HepG2 (cell line): ENCODE results near the gene MLLT10. TPM values are rescaled to one million over a fixed set of nuclear protein-coding genes. Genes with fewer than 3 reads are reported as not detected.

Source experiments
- ATF6 ChIP-seq: sonication (generic); formaldehyde crosslinking; conservative IDR thresholded peaks from 2 replicates; pipeline ENCODE4 v1.4.0; 2020; ENCODE audit warnings: missing genetic modification reagents
- MYC ChIP-seq: sonication (generic); formaldehyde crosslinking; IDR thresholded peaks from 2 replicates; pipeline ENCODE4 v1.9.0; 2021; ENCODE audit warnings: missing genetic modification reagents, borderline replicate concordance
- PCBP2 ChIP-seq: fragments of 200-400 bp; formaldehyde crosslinking; optimal IDR thresholded peaks from 2 replicates; pipeline ENCODE3; 2018; ENCODE audit warnings: low read length, low read depth; ENCODE audit not compliant: poor library complexity, severe bottlenecking
- PHF8 ChIP-seq: sonication (generic); formaldehyde crosslinking; IDR thresholded peaks from 2 replicates; pipeline ENCODE4 v1.5.0; 2020; ENCODE audit warnings: missing genetic modification reagents
- SYNCRIP ChIP-seq: fragments of 200-400 bp; formaldehyde crosslinking; IDR thresholded peaks from 2 replicates; pipeline ENCODE4 v1.6.1; 2018; ENCODE audit warnings: mild to moderate bottlenecking, low read depth, low read length; ENCODE audit not compliant: insufficient read depth
- THAP11 ChIP-seq: IDR thresholded peaks from 2 replicates; pipeline ENCODE4 v1.6.1; 2016; ENCODE audit warnings: missing biosample characterization, missing genetic modification reagents
- YY1 ChIP-seq: IDR thresholded peaks from 2 replicates; pipeline ENCODE4 v1.6.1; 2011; ENCODE audit warnings: low read length, low read depth, moderate library complexity, mild to moderate bottlenecking; ENCODE audit not compliant: insufficient read depth, insufficient replicate concordance
- ZBTB20 ChIP-seq: sonication (generic); formaldehyde crosslinking; IDR thresholded peaks from 2 replicates; pipeline ENCODE4 v1.8.1; 2023; ENCODE audit warnings: missing genetic modification reagents, low read depth, mild to moderate bottlenecking, borderline replicate concordance
- ZNF251 ChIP-seq: sonication (generic); formaldehyde crosslinking; IDR thresholded peaks from 2 replicates; pipeline ENCODE4 v1.9.0; 2021; ENCODE audit warnings: mild to moderate bottlenecking, missing genetic modification reagents
- ZNF354B ChIP-seq: sonication (generic); formaldehyde crosslinking; IDR thresholded peaks from 2 replicates; pipeline ENCODE4 v1.8.0; 2022; ENCODE audit warnings: mild to moderate bottlenecking, missing genetic modification reagents
- ZNF460 ChIP-seq: sonication (generic); formaldehyde crosslinking; IDR thresholded peaks from 2 replicates; pipeline ENCODE4 v1.5.1; 2020; ENCODE audit warnings: missing genetic modification reagents, mild to moderate bottlenecking, borderline replicate concordance
- ZNF530 ChIP-seq: sonication (generic); formaldehyde crosslinking; IDR thresholded peaks from 2 replicates; pipeline ENCODE4 v1.5.0; 2020; ENCODE audit warnings: low read depth, mild to moderate bottlenecking, missing genetic modification reagents
- ZNF800 ChIP-seq: sonication (generic); formaldehyde crosslinking; IDR thresholded peaks from 2 replicates; pipeline ENCODE4 v1.4.0; 2020; ENCODE audit warnings: missing genetic modification reagents
- polyA plus RNA-seq, 8 experiments: library from polyadenylated mRNA; depleted of rRNA in 3 of 8; stranded (reverse) in 7 of 8; unstranded in 1 of 8; fragments of >200 nt; fragmentation: Illumina TruSeq in 4 of 8; extraction: Trizol in 4 of 8; gene quantifications; 2 replicates each; pipeline versions ENCODE4 v1.2.1 to v1.2.3, GENCODE V29; 2011 to 2016; ENCODE audit warnings: low read depth in 4 of 8, missing spikeins in 1 of 8, mixed read lengths in 1 of 8; ENCODE audit not compliant: insufficient read depth in 1 of 8
- total RNA-seq, 5 experiments: library from RNA; depleted of rRNA; stranded (reverse); fragments of >200 nt; fragmentation: Illumina TruSeq; extraction: Trizol; gene quantifications; 2 replicates each; pipeline ENCODE4 v1.2.3, GENCODE V29; 2016; ENCODE audit warnings: low read depth in 1 of 5
- TF ChIP-seq, protein P1 (sequence below): sonication (generic); formaldehyde crosslinking; IDR thresholded peaks from 2 replicates; pipeline ENCODE4 v1.4.0; 2020; ENCODE audit warnings: missing genetic modification reagents
- TF ChIP-seq, protein P2 (sequence below): sonication (generic); formaldehyde crosslinking; IDR thresholded peaks from 2 replicates; pipeline ENCODE4 v1.8.0; 2022; ENCODE audit warnings: mild to moderate bottlenecking, missing genetic modification reagents
- TF ChIP-seq, protein P3 (sequence below): IDR thresholded peaks from 2 replicates; pipeline ENCODE4 v1.6.1; 2016; ENCODE audit warnings: missing compliant biosample characterization, missing genetic modification reagents, borderline replicate concordance
- TF ChIP-seq, protein P4 (sequence below): sonication (generic); formaldehyde crosslinking; IDR thresholded peaks from 2 replicates; pipeline ENCODE4 v1.9.0; 2021; ENCODE audit warnings: missing genetic modification reagents, borderline replicate concordance

The MLLT10 gene
- total and polyA plus RNA-seq, 2 of the 13 experiments (the other 11 are each of a cell fraction or from before 2014, with no cell fraction given): 51.3 to 84.1 TPM

- no peak for TF ChIP-seq ZNF251 (CRISPR knock-in tag)
- peak; percentile 51 for TF ChIP-seq YY1
- TF ChIP-seq ZNF460 (CRISPR knock-in tag): no peak
- TF ChIP-seq, protein P1, sequence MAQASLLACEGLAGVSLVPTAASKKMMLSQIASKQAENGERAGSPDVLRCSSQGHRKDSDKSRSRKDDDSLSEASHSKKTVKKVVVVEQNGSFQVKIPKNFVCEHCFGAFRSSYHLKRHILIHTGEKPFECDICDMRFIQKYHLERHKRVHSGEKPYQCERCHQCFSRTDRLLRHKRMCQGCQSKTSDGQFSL (CRISPR knock-in tag): no peak; the same call in 1 of the 2 replicates
- TF ChIP-seq PCBP2: no peak
- TF ChIP-seq ZNF530 (CRISPR knock-in tag): no peak
- no peak for TF ChIP-seq ZNF800 (CRISPR knock-in tag)
- no peak for TF ChIP-seq THAP11 (CRISPR knock-in tag)
- TF ChIP-seq, protein P2, sequence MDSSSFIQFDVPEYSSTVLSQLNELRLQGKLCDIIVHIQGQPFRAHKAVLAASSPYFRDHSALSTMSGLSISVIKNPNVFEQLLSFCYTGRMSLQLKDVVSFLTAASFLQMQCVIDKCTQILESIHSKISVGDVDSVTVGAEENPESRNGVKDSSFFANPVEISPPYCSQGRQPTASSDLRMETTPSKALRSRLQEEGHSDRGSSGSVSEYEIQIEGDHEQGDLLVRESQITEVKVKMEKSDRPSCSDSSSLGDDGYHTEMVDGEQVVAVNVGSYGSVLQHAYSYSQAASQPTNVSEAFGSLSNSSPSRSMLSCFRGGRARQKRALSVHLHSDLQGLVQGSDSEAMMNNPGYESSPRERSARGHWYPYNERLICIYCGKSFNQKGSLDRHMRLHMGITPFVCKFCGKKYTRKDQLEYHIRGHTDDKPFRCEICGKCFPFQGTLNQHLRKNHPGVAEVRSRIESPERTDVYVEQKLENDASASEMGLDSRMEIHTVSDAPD: peak; percentile 71; the same call in 1 of the 2 replicates
- TF ChIP-seq SYNCRIP: no peak
- no peak for TF ChIP-seq ATF6 (CRISPR knock-in tag)
- TF ChIP-seq MYC (CRISPR knock-in tag): 0 out of 2 replicates have a peak, but pooled peaks have one; percentile 22
- TF ChIP-seq PHF8 (CRISPR knock-in tag): peak; percentile 48
- TF ChIP-seq, protein P3, sequence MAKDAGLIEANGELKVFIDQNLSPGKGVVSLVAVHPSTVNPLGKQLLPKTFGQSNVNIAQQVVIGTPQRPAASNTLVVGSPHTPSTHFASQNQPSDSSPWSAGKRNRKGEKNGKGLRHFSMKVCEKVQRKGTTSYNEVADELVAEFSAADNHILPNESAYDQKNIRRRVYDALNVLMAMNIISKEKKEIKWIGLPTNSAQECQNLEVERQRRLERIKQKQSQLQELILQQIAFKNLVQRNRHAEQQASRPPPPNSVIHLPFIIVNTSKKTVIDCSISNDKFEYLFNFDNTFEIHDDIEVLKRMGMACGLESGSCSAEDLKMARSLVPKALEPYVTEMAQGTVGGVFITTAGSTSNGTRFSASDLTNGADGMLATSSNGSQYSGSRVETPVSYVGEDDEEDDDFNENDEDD (CRISPR knock-in tag): peak; percentile 46; the same call in 1 of the 2 replicates
- TF ChIP-seq, protein P4, sequence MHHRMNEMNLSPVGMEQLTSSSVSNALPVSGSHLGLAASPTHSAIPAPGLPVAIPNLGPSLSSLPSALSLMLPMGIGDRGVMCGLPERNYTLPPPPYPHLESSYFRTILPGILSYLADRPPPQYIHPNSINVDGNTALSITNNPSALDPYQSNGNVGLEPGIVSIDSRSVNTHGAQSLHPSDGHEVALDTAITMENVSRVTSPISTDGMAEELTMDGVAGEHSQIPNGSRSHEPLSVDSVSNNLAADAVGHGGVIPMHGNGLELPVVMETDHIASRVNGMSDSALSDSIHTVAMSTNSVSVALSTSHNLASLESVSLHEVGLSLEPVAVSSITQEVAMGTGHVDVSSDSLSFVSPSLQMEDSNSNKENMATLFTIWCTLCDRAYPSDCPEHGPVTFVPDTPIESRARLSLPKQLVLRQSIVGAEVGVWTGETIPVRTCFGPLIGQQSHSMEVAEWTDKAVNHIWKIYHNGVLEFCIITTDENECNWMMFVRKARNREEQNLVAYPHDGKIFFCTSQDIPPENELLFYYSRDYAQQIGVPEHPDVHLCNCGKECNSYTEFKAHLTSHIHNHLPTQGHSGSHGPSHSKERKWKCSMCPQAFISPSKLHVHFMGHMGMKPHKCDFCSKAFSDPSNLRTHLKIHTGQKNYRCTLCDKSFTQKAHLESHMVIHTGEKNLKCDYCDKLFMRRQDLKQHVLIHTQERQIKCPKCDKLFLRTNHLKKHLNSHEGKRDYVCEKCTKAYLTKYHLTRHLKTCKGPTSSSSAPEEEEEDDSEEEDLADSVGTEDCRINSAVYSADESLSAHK: no peak
- TF ChIP-seq ZNF354B (CRISPR knock-in tag): no peak
- TF ChIP-seq ZBTB20: no peak
Measured at GRCh38 chr10:21497177-21497807, 36.7 kb upstream of the MLLT10 start (continued).
